H1 (cell line): ENCODE measurements around the gene NIFK. TPM values are rescaled to one million over a fixed set of nuclear protein-coding genes. Genes with fewer than 3 reads are reported as not detected.

ENCODE experiments used
- ASH2L ChIP-seq: fragments of 200-600, 300-600 bp; sonication (generic); IDR thresholded peaks from one replicate; pipeline ENCODE4 v1.7.1; 2017; ENCODE audit warnings: low read length
- BACH1 ChIP-seq: IDR thresholded peaks from 2 replicates; pipeline ENCODE4 v1.6.1; 2012; ENCODE audit warnings: low read length, improper control_type of control experiment
- CBX8 ChIP-seq: fragments of 300-800, 300-1000 bp; sonication (generic); IDR thresholded peaks from 2 replicates; pipeline ENCODE4 v1.7.1; 2016; ENCODE audit warnings: low read depth, low read length, borderline replicate concordance
- CEBPB ChIP-seq: IDR thresholded peaks from 2 replicates; pipeline ENCODE4 v1.6.1; 2012; ENCODE audit warnings: low read depth, low read length
- CHD2 ChIP-seq: IDR thresholded peaks from 2 replicates; pipeline ENCODE4 v1.6.1; 2012; ENCODE audit warnings: low read length, improper control_type of control experiment
- CREB1 ChIP-seq: IDR thresholded peaks from 2 replicates; pipeline ENCODE4 v1.6.1; 2012; ENCODE audit warnings: inconsistent platforms
- EP300 ChIP-seq, 2 experiments: IDR thresholded peaks; 1 replicate in 1 of 2; 2 replicates in 1 of 2; pipeline ENCODE4 v1.6.1; 2011 to 2012; ENCODE audit warnings: low read depth in 2 of 2, low read length in 2 of 2, mild to moderate bottlenecking in 2 of 2, borderline replicate concordance in 1 of 2, inconsistent platforms in 1 of 2, moderate library complexity in 1 of 2
- GABPA ChIP-seq: IDR thresholded peaks from 2 replicates; pipeline ENCODE4 v1.6.1; 2011; ENCODE audit warnings: mild to moderate bottlenecking, low read length, moderate library complexity, borderline replicate concordance; ENCODE audit not compliant: insufficient read depth
- JUN ChIP-seq: IDR thresholded peaks from 2 replicates; pipeline ENCODE4 v1.6.1; 2011; ENCODE audit warnings: low read depth, mild to moderate bottlenecking, improper control_type of control experiment, low read length
- RAD21 ChIP-seq, 2 experiments: IDR thresholded peaks in 1 of 2; conservative IDR thresholded peaks in 1 of 2; 2 replicates each; pipeline ENCODE4 v1.6.1; 2011; ENCODE audit warnings: low read depth in 2 of 2, low read length in 2 of 2, improper control_type of control experiment in 1 of 2, inconsistent platforms in 1 of 2, mild to moderate bottlenecking in 1 of 2, moderate library complexity in 1 of 2
- RBBP5 ChIP-seq: IDR thresholded peaks from 2 replicates; pipeline ENCODE4 v1.7.1; 2012; ENCODE audit warnings: low read depth, mild to moderate bottlenecking, inconsistent platforms, low read length, moderate library complexity, borderline replicate concordance
- RXRA ChIP-seq: IDR thresholded peaks from 2 replicates; pipeline ENCODE4 v1.6.1; 2011; ENCODE audit warnings: low read depth, mild to moderate bottlenecking, low read length, moderate library complexity; ENCODE audit not compliant: insufficient read depth
- SAP30 ChIP-seq: fragments of 300-600 bp; sonication (generic); IDR thresholded peaks from 2 replicates; pipeline ENCODE4 v1.7.1; 2012; ENCODE audit warnings: low read length, moderate library complexity, mild to moderate bottlenecking, inconsistent platforms; ENCODE audit not compliant: insufficient read depth, insufficient replicate concordance
- SIN3A ChIP-seq, 2 experiments: IDR thresholded peaks in 1 of 2; conservative IDR thresholded peaks in 1 of 2; 2 replicates each; pipeline ENCODE4 v1.6.1; 2011 to 2012; ENCODE audit warnings: low read length in 2 of 2, improper control_type of control experiment in 1 of 2, low read depth in 1 of 2, mild to moderate bottlenecking in 1 of 2
- SIX5 ChIP-seq: IDR thresholded peaks from 2 replicates; pipeline ENCODE4 v1.6.1; 2011; ENCODE audit warnings: mild to moderate bottlenecking, low read depth, low read length
- SP2 ChIP-seq: IDR thresholded peaks from 2 replicates; pipeline ENCODE4 v1.6.1; 2012; ENCODE audit warnings: mild to moderate bottlenecking, low read length, inconsistent platforms
- SP4 ChIP-seq: IDR thresholded peaks from 2 replicates; pipeline ENCODE4 v1.6.1; 2012; ENCODE audit warnings: low read length, inconsistent platforms
- SUZ12 ChIP-seq: fragments of 200-600 bp; sonication (generic); IDR thresholded peaks from 2 replicates; pipeline ENCODE4 v1.6.1; 2012; ENCODE audit warnings: mild to moderate bottlenecking, inconsistent platforms, low read length, moderate library complexity, mixed read lengths
- TAF7 ChIP-seq: optimal IDR thresholded peaks from 2 replicates; pipeline ENCODE3; 2011; ENCODE audit warnings: low read depth, mild to moderate bottlenecking, inconsistent platforms, low read length, moderate library complexity, borderline replicate concordance
- YY1 ChIP-seq: IDR thresholded peaks from 2 replicates; pipeline ENCODE4 v1.6.1; 2011; ENCODE audit warnings: low read depth, mild to moderate bottlenecking, low read length
- polyA plus RNA-seq, 7 experiments: library from polyadenylated mRNA; depleted of rRNA in 3 of 7; stranded (reverse) in 5 of 7; unstranded in 2 of 7; fragments of >200 nt in 5 of 7; fragments of 200-250 nt in 2 of 7; gene quantifications; 1 replicate in 5 of 7; 2 replicates in 1 of 7; 4 replicates in 1 of 7; pipeline versions ENCODE4 v1.2.1 to v1.2.3, GENCODE V29; 2011 to 2013; ENCODE audit warnings: missing spikeins in 2 of 7, mixed read lengths in 2 of 7
- total RNA-seq: library from RNA; stranded (reverse); fragmentation: NEBNext Ultra II Directional; extraction: Animal tissue kit (Norgen Biotek cat#: 25700); gene quantifications from 2 replicates; pipeline ENCODE4 v1.2.1, GENCODE V29; 2021
- TF ChIP-seq, protein P1 (sequence below), 3 experiments: IDR thresholded peaks; 1 replicate in 2 of 3; 2 replicates in 1 of 3; pipeline versions ENCODE4 v1.5.1 to v1.6.1; 2011; ENCODE audit warnings: low read length in 3 of 3, mild to moderate bottlenecking in 3 of 3, inconsistent platforms in 2 of 3, low read depth in 1 of 3, moderate library complexity in 1 of 3; ENCODE audit not compliant: insufficient read depth in 1 of 3; ENCODE audit errors: control extremely low read depth in 1 of 3

Gene NIFK
- total and polyA plus RNA-seq, 2 of the 8 experiments (the other 6 are each of a cell fraction or from before 2014, with no cell fraction given), result 24.4 to 117 TPM

DNA sequence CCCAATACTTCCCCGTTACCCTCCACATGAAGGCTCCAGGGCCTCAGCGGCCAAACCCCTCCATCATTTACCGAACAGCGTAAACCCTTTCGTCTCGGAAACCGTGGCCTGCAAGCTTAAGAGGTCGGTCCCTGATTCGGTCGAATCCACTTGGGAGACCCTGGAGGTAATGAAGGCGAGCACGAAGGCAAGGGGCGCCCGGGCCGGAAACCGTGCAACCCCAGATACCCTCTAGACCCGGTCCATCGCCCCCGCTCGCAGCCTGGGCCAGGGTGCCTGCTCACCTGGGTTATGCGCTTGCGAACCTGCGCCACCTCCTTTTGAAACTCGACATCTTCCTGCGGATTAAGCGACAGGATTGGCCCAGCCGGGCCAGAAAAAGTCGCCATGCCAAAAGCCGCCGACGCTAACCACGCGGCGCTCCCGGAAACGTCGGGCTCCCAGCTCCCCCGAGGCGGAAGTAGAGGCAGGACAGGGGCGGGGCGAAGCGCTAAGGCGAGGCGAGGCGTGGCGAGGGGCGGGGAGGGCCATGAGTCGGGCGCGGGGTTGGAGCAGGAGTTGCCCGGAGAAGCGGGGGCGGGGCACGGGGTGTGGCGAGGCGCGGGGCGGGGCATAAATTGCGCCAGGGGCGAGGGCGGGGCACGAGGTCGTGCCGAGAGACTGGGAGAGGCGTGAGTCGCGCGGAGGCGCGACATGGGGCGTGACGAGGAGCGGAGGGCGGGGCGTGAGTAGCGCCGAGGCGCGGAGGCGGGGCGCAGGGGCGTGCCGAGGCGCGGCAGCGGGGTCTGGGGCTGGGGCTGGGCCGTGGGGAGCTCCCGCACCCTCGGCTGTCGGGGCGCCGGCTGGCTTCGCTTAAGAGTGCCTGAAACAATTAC, at the start of gene NIFK (continued):
- TF ChIP-seq SAP30 (peak; percentile 82), RAD21 (IDR thresholded peaks at IDR 0.05 in 1 of 2, conservative IDR thresholded peaks at IDR 0.05 in 1 of 2; ENCODE audit: low read depth in 2 of 2, low read length in 2 of 2) (peak in 1 of 2 experiments; percentile 3; a peak in 1 of 4 replicates), CBX8 (no peak), SP2 (no peak), SIX5 (no peak), SUZ12 (no peak), TAF7 (peak; percentile 37), CEBPB (no peak), GABPA (peak; percentile 87), ASH2L (peak; percentile 82), SIN3A (conservative IDR thresholded peaks at IDR 0.05 in 1 of 2, IDR thresholded peaks at IDR 0.05 in 1 of 2; ENCODE audit: low read depth in 1 of 2, low read length in 2 of 2) (peak; percentile 18 to 87; a peak in 2 of 4 replicates), EP300 (IDR thresholded peaks at IDR 0.05; ENCODE audit: borderline replicate concordance in 1 of 2, low read depth in 2 of 2, low read length in 2 of 2) (no peak), CHD2 (no peak; the same call in 1 of the 2 replicates), CREB1 (peak; percentile 84), JUN (no peak), RXRA (no peak), YY1 (no peak; the same call in 1 of the 2 replicates), RBBP5 (no peak; the same call in 1 of the 2 replicates), SP4 (no peak), BACH1 (peak; percentile 83)
- TF ChIP-seq, protein P1, sequence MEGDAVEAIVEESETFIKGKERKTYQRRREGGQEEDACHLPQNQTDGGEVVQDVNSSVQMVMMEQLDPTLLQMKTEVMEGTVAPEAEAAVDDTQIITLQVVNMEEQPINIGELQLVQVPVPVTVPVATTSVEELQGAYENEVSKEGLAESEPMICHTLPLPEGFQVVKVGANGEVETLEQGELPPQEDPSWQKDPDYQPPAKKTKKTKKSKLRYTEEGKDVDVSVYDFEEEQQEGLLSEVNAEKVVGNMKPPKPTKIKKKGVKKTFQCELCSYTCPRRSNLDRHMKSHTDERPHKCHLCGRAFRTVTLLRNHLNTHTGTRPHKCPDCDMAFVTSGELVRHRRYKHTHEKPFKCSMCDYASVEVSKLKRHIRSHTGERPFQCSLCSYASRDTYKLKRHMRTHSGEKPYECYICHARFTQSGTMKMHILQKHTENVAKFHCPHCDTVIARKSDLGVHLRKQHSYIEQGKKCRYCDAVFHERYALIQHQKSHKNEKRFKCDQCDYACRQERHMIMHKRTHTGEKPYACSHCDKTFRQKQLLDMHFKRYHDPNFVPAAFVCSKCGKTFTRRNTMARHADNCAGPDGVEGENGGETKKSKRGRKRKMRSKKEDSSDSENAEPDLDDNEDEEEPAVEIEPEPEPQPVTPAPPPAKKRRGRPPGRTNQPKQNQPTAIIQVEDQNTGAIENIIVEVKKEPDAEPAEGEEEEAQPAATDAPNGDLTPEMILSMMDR (IDR thresholded peaks at IDR 0.05; ENCODE audit: control extremely low read depth in 1 of 3, insufficient read depth in 1 of 3, low read depth in 1 of 3, low read length in 3 of 3), result no peak
